GM12878 (cell line): ENCODE data around the gene GTPBP1. TPM values are rescaled to one million over a fixed set of nuclear protein-coding genes. Genes with fewer than 3 reads are reported as not detected.

ENCODE experiments used
- BCLAF1 ChIP-seq: fragments of 450-650 bp; IDR thresholded peaks from 2 replicates; pipeline ENCODE4 v1.6.1; 2017; ENCODE audit warnings: antibody characterized with exemption, mild to moderate bottlenecking, moderate library complexity
- ESRRA ChIP-seq: IDR thresholded peaks from 2 replicates; pipeline ENCODE4 v1.6.1; 2012; ENCODE audit warnings: mild to moderate bottlenecking, low read length, improper control_type of control experiment
- ETV6 ChIP-seq, 2 experiments: fragments of 450-650 bp in 1 of 2; IDR thresholded peaks in 1 of 2; conservative IDR thresholded peaks in 1 of 2; 2 replicates each; pipeline ENCODE4 v1.6.1; 2014; ENCODE audit warnings: antibody characterized with exemption in 1 of 2, borderline replicate concordance in 1 of 2, low read depth in 1 of 2, mild to moderate bottlenecking in 1 of 2, moderate library complexity in 1 of 2
- HCFC1 ChIP-seq: fragments of 150-350 bp; IDR thresholded peaks from 2 replicates; pipeline ENCODE4 v1.6.1; 2014; ENCODE audit warnings: low read length
- HDAC6 ChIP-seq: fragments of 200-600 bp; sonication (generic); IDR thresholded peaks from one replicate; pipeline ENCODE4 v1.8.0; 2017; ENCODE audit warnings: antibody characterized with exemption; ENCODE audit not compliant: unreplicated experiment
- MEF2A ChIP-seq: IDR thresholded peaks from 2 replicates; pipeline ENCODE4 v1.6.1; 2011; ENCODE audit warnings: low read depth, mild to moderate bottlenecking, low read length, moderate library complexity; ENCODE audit not compliant: insufficient read depth
- MLLT1 ChIP-seq: fragments of 450-650 bp; IDR thresholded peaks from 2 replicates; pipeline ENCODE4 v1.6.1; 2016; ENCODE audit warnings: mild to moderate bottlenecking
- MTA2 ChIP-seq: fragments of 450-650 bp; IDR thresholded peaks from 2 replicates; pipeline ENCODE4 v1.6.1; 2016; ENCODE audit warnings: low read depth, mild to moderate bottlenecking, moderate library complexity
- NBN ChIP-seq: fragments of 450-650 bp; IDR thresholded peaks from 2 replicates; pipeline ENCODE4 v1.6.1; 2016
- NFIC ChIP-seq: IDR thresholded peaks from 2 replicates; pipeline ENCODE4 v1.6.1; 2012; ENCODE audit warnings: low read depth, mild to moderate bottlenecking, inconsistent platforms, low read length, moderate library complexity
- NFXL1 ChIP-seq: fragments of 450-650 bp; IDR thresholded peaks from 2 replicates; pipeline ENCODE4 v1.6.1; 2017; ENCODE audit warnings: antibody characterized with exemption, mild to moderate bottlenecking, borderline replicate concordance
- NR2C1 ChIP-seq: fragments of 450-650 bp; IDR thresholded peaks from 2 replicates; pipeline ENCODE4 v1.6.1; 2017; ENCODE audit warnings: antibody characterized with exemption, mild to moderate bottlenecking, moderate library complexity
- RB1 ChIP-seq: fragments of 450-650 bp; formaldehyde crosslinking; IDR thresholded peaks from 2 replicates; pipeline ENCODE4 v1.6.1; 2017; ENCODE audit warnings: mild to moderate bottlenecking, borderline replicate concordance
- SMARCA5 ChIP-seq: fragments of 450-650 bp; IDR thresholded peaks from 2 replicates; pipeline ENCODE4 v1.6.1; 2017; ENCODE audit warnings: mild to moderate bottlenecking
- SMC3 ChIP-seq: IDR thresholded peaks from 2 replicates; pipeline ENCODE4 v1.6.1; 2011; ENCODE audit warnings: low read length, improper control_type of control experiment, borderline replicate concordance
- YY1 ChIP-seq: IDR thresholded peaks from 2 replicates; pipeline ENCODE4 v1.6.1; 2011; ENCODE audit warnings: low read depth, mild to moderate bottlenecking, low read length
- ZBTB11 ChIP-seq: fragments of 450-650 bp; formaldehyde crosslinking; IDR thresholded peaks from 2 replicates; pipeline ENCODE4 v1.5.0; 2022; ENCODE audit warnings: mild to moderate bottlenecking, missing genetic modification characterization
- polyA plus RNA-seq, 11 experiments: library from polyadenylated mRNA; depleted of rRNA in 4 of 11; unstranded in 6 of 11; stranded (reverse) in 5 of 11; fragments of >200 nt; fragmentation: Nextera tagmentation in 4 of 11; fragmentation: Illumina TruSeq in 1 of 11; extraction: Ambion mirVana in 4 of 11; extraction: Trizol in 1 of 11; gene quantifications; 1 replicate in 1 of 11; 2 replicates in 10 of 11; pipeline versions ENCODE4 v1.2.1 to v1.2.3, GENCODE V29; 2011 to 2016; ENCODE audit warnings: inconsistent platforms in 2 of 11, missing spikeins in 2 of 11, low read depth in 1 of 11
- total RNA-seq, 4 experiments: library from RNA; depleted of rRNA in 3 of 4; stranded (reverse); fragments of >200 nt in 3 of 4; fragmentation: Illumina TruSeq in 1 of 4; extraction: Trizol in 1 of 4; gene quantifications; 2 replicates each; pipeline versions ENCODE4 v1.2.1 to v1.2.3, GENCODE V29; 2013 to 2021
- TF ChIP-seq, protein P1 (sequence below): fragments of 450-650 bp; IDR thresholded peaks from 2 replicates; pipeline ENCODE4 v1.6.1; 2017; ENCODE audit warnings: low read depth, mild to moderate bottlenecking, moderate library complexity

GTPBP1 gene
- total and polyA plus RNA-seq, 10 of the 15 experiments (the other 5 are each of a cell fraction or from before 2014, with no cell fraction given) = 0.89 to 63.1 (median 34.2) TPM

DNA sequence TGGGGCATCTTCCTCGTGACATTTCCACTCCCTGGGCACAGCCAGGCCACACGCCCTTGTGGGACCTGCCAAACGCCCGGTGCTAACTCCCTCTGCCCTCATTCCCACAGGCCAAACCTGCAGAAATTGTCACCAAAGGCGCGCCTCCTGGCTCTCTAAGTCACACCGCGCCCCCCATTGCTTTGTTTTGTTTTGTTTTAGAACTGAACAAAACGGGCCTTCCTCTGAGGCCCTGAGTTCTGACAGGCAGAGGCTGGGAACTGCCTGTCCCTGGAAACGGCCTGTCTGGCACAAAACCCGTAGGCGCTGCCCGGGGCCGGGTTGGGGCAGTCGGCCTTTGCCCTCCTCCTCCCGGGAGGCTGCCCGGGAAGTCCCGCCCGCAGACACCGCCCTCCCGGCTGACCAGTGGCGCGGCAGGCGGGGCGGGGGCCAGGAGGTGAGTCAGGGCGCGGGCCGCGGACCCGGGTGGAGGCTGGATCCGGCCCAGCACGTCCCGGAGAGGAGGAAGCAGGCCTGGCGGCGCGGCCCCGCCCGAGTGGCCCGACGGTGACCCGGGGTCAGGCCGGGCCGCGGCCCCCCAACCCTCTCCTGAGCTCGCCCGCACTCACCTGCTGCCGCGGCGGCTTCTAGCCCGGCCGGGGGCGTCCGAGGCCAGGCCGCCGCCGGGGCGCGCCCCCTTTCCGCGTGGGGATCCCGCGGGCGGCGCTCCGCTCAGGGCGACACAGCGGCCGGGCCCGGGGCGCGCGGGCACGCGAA, 49.6 kb downstream of the GTPBP1 start (continued):
- 0 out of 2 replicates have a peak, but pooled peaks have one; percentile 13 for TF ChIP-seq MTA2
- no peak for TF ChIP-seq RB1
- TF ChIP-seq ESRRA = no peak
- TF ChIP-seq, protein P1, sequence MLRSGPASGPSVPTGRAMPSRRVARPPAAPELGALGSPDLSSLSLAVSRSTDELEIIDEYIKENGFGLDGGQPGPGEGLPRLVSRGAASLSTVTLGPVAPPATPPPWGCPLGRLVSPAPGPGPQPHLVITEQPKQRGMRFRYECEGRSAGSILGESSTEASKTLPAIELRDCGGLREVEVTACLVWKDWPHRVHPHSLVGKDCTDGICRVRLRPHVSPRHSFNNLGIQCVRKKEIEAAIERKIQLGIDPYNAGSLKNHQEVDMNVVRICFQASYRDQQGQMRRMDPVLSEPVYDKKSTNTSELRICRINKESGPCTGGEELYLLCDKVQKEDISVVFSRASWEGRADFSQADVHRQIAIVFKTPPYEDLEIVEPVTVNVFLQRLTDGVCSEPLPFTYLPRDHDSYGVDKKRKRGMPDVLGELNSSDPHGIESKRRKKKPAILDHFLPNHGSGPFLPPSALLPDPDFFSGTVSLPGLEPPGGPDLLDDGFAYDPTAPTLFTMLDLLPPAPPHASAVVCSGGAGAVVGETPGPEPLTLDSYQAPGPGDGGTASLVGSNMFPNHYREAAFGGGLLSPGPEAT = peak; percentile 74
- no peak for TF ChIP-seq HDAC6
- 0 out of 2 replicates have a peak, but pooled peaks have one; percentile 35 for TF ChIP-seq YY1
- peak; percentile 49; the same call in 1 of the 2 replicates for TF ChIP-seq NBN
- peak; percentile 15; the same call in 1 of the 2 replicates for TF ChIP-seq NR2C1
- TF ChIP-seq SMARCA5 = peak; percentile 95
- TF ChIP-seq MEF2A = no peak
- no peak for TF ChIP-seq NFIC
- no peak for TF ChIP-seq HCFC1
- 0 out of 2 replicates have a peak, but pooled peaks have one; percentile 59 for TF ChIP-seq BCLAF1
- TF ChIP-seq NFXL1 = no peak
- TF ChIP-seq ETV6 (conservative IDR thresholded peaks at IDR 0.05 in 1 of 2, IDR thresholded peaks at IDR 0.05 in 1 of 2; ENCODE audit: borderline replicate concordance in 1 of 2, low read depth in 1 of 2) = no peak; a peak in 1 of 4 replicates
- peak; percentile 68; the same call in 1 of the 2 replicates for TF ChIP-seq MLLT1
- TF ChIP-seq ZBTB11 (CRISPR knock-in tag) = no peak
- no peak for TF ChIP-seq SMC3
